Neural progenitor cell (in vitro differentiated cells): ENCODE data around the gene TMEM30B. TPM values are rescaled to one million over a fixed set of nuclear protein-coding genes. Genes with fewer than 3 reads are reported as not detected.

ENCODE experiments used
- DNase-seq: peaks from one replicate; pipeline ENCODE4 v3.0.0-alpha.2; 2016; ENCODE audit warnings: low spot score
- H2AFZ ChIP-seq: fragments of 200-600 bp; sonication (generic); replicated peaks from 2 replicates; pipeline ENCODE4 v1.6.1; 2016; ENCODE audit warnings: antibody characterized with exemption
- H3F3A ChIP-seq: fragments of 200-600 bp; sonication (generic); 2 replicates; pipeline ENCODE4 v1.6.1; 2016; ENCODE audit warnings: antibody characterized with exemption, low read depth
- H3K27ac ChIP-seq: fragments of 200-600 bp; sonication (generic); 2 replicates; pipeline ENCODE4 v1.5.1; 2016; ENCODE audit warnings: mild to moderate bottlenecking
- H3K27me3 ChIP-seq: fragments of 200-600 bp; sonication (generic); 2 replicates; pipeline ENCODE4 v1.6.1; 2016; ENCODE audit warnings: mild to moderate bottlenecking, moderate library complexity
- H3K36me3 ChIP-seq: fragments of 200-600 bp; sonication (generic); 2 replicates; pipeline ENCODE4 v1.5.1; 2016
- H3K4me1 ChIP-seq: fragments of 200-600 bp; sonication (generic); 2 replicates; pipeline ENCODE4 v1.6.1; 2016; ENCODE audit warnings: mixed run types
- H3K4me2 ChIP-seq: fragments of 200-600 bp; sonication (generic); 2 replicates; pipeline ENCODE4 v1.6.1; 2016
- H3K4me3 ChIP-seq: fragments of 200-600 bp; sonication (generic); 2 replicates; pipeline ENCODE4 v1.5.1; 2016
- H3K79me2 ChIP-seq: fragments of 200-600 bp; sonication (generic); 2 replicates; pipeline ENCODE4 v1.6.1; 2016; ENCODE audit warnings: low read depth
- H3K9ac ChIP-seq: fragments of 200-600 bp; sonication (generic); 2 replicates; pipeline ENCODE4 v1.6.1; 2016
- H3K9me3 ChIP-seq: fragments of 200-600 bp; sonication (generic); 2 replicates; pipeline ENCODE4 v1.5.1; 2016; ENCODE audit warnings: low read depth
- H4K20me1 ChIP-seq: fragments of 200-600 bp; sonication (generic); 2 replicates; pipeline ENCODE4 v1.6.1; 2016; ENCODE audit warnings: low read depth
- H3K27ac Mint-ChIP-seq: 3 replicates; pipeline ENCODE4 v1.8.0; 2021; ENCODE audit warnings: mixed read lengths
- H3K27me3 Mint-ChIP-seq: 2 replicates; pipeline ENCODE4 v1.8.0; 2022; ENCODE audit warnings: low read depth, mild to moderate bottlenecking, inconsistent platforms, moderate library complexity, mixed read lengths; ENCODE audit not compliant: insufficient read depth
- H3K36me3 Mint-ChIP-seq: 3 replicates; pipeline ENCODE4 v1.8.0; 2021; ENCODE audit warnings: mixed read lengths
- H3K4me1 Mint-ChIP-seq: 3 replicates; pipeline ENCODE4 v1.8.0; 2021; ENCODE audit warnings: mixed read lengths
- H3K4me3 Mint-ChIP-seq: 3 replicates; pipeline ENCODE4 v1.8.0; 2021; ENCODE audit warnings: mild to moderate bottlenecking, moderate library complexity, mixed read lengths
- H3K9me3 Mint-ChIP-seq: 3 replicates; pipeline ENCODE4 v1.8.0; 2020; ENCODE audit warnings: mixed read lengths
- CTCF ChIP-seq: fragments of 200-600 bp; sonication (generic); IDR thresholded peaks from 2 replicates; pipeline ENCODE4 v1.5.1; 2017; ENCODE audit warnings: antibody characterized with exemption, mild to moderate bottlenecking
- EZH2 ChIP-seq: fragments of 200-600 bp; sonication (generic); IDR thresholded peaks from 2 replicates; pipeline ENCODE4 v1.6.1; 2017; ENCODE audit warnings: antibody characterized with exemption, mild to moderate bottlenecking, moderate library complexity
- EZH2phosphoT487 ChIP-seq: fragments of 200-600 bp; sonication (generic); IDR thresholded peaks from 2 replicates; pipeline ENCODE4 v1.6.1; 2017; ENCODE audit warnings: antibody characterized with exemption
- total RNA-seq: library from RNA; depleted of rRNA; stranded (reverse); fragments of >200 nt; gene quantifications from 2 replicates; pipeline ENCODE4 v1.2.3, GENCODE V29; 2015; ENCODE audit warnings: low replicate concordance

The TMEM30B gene
- total RNA-seq, 1 donor from 2014 or later = 0.07 TPM

GRCh38 chr14:61328626-61329262 is 47.6 kb upstream of the TMEM30B start:
- H3K27ac Mint-ChIP-seq = no peak overlapping the region
- Histone ChIP-seq H3F3A (no peaks in the 10 kb centered on the region), H3K4me1 (peaks cover 2% of the 10 kb centered on the region), H3K27ac (no peak overlapping the region), H3K4me2 (no peak overlapping the region), H3K9me3 (peaks cover 4% of the 10 kb centered on the region), H3K4me3 (no peak overlapping the region), H3K79me2 (no peaks in the 10 kb centered on the region), H2AFZ (no peak overlapping the region), H3K36me3 (no peaks in the 10 kb centered on the region), H3K27me3 (peaks cover 15% of the 10 kb centered on the region), H4K20me1 (no peaks in the 10 kb centered on the region), H3K9ac (no peak overlapping the region)
- peaks cover 3% of the 10 kb centered on the region for H3K27me3 Mint-ChIP-seq
- no peak for TF ChIP-seq EZH2phosphoT487
- no peak for TF ChIP-seq EZH2
- TF ChIP-seq CTCF = no peak
- no peaks in the 10 kb centered on the region for H3K4me1 Mint-ChIP-seq
- no peak overlapping the region for H3K4me3 Mint-ChIP-seq
- no peaks in the 10 kb centered on the region for H3K36me3 Mint-ChIP-seq
- no peak for DNase-seq
- H3K9me3 Mint-ChIP-seq = peaks cover 7% of the 10 kb centered on the region

GRCh38 chr14:61326847-61327246 is 45.7 kb upstream of the TMEM30B start:
- H3K4me1 Mint-ChIP-seq = peaks cover 6% of the 10 kb centered on the region
- no peak overlapping the region for H3K27ac Mint-ChIP-seq
- H3K4me3 Mint-ChIP-seq = no peak overlapping the region

GRCh38 chr14:61326146-61326545 is 45.0 kb upstream of the TMEM30B start:
- no peaks in the 10 kb centered on the region for H4K20me1 ChIP-seq
- H2AFZ ChIP-seq = no peak overlapping the region
- no peaks in the 10 kb centered on the region for H3K79me2 ChIP-seq
- peaks cover 4% of the 10 kb centered on the region for H3K9me3 ChIP-seq
- no peak overlapping the region for H3K4me3 ChIP-seq
- H3K27ac Mint-ChIP-seq = no peak overlapping the region
- H3F3A ChIP-seq = no peaks in the 10 kb centered on the region
- DNase-seq = no peak
- TF ChIP-seq EZH2phosphoT487 = no peak
- TF ChIP-seq CTCF = no peak
- TF ChIP-seq EZH2 = no peak
- no peak overlapping the region for H3K27ac ChIP-seq
- peaks cover 6% of the 10 kb centered on the region for H3K4me1 Mint-ChIP-seq
- H3K27me3 Mint-ChIP-seq = peaks cover 20% of the 10 kb centered on the region
- H3K36me3 ChIP-seq = no peaks in the 10 kb centered on the region
- H3K9ac ChIP-seq = no peak overlapping the region
- H3K4me1 ChIP-seq = peaks cover 12% of the 10 kb centered on the region
- H3K4me2 ChIP-seq = no peak overlapping the region
- no peaks in the 10 kb centered on the region for H3K36me3 Mint-ChIP-seq
- peaks cover 14% of the 10 kb centered on the region for H3K9me3 Mint-ChIP-seq
- no peak overlapping the region for H3K4me3 Mint-ChIP-seq
- H3K27me3 ChIP-seq = peaks cover 41% of the 10 kb centered on the region

More at GRCh38 chr14:61326847-61327246, 45.7 kb upstream of the TMEM30B start:
- H3K4me1 ChIP-seq = peaks cover 10% of the 10 kb centered on the region
- H3K9ac ChIP-seq = no peak overlapping the region
- peaks cover 4% of the 10 kb centered on the region for H3K9me3 ChIP-seq
- H2AFZ ChIP-seq = peak overlapping the region; percentile 22
- no peaks in the 10 kb centered on the region for H4K20me1 ChIP-seq
- peaks cover 34% of the 10 kb centered on the region for H3K27me3 ChIP-seq
- Mint-ChIP-seq H3K36me3 (no peaks in the 10 kb centered on the region), H3K27me3 (peaks cover 20% of the 10 kb centered on the region), H3K9me3 (peaks cover 14% of the 10 kb centered on the region)
- H3F3A ChIP-seq = no peaks in the 10 kb centered on the region
- H3K27ac ChIP-seq = no peak overlapping the region
- H3K4me3 ChIP-seq = no peak overlapping the region
- no peak for DNase-seq
- H3K36me3 ChIP-seq = no peaks in the 10 kb centered on the region
- no peak overlapping the region for H3K4me2 ChIP-seq
- no peak for TF ChIP-seq EZH2phosphoT487
- TF ChIP-seq CTCF = no peak
- H3K79me2 ChIP-seq = no peaks in the 10 kb centered on the region
